PC-9 (cell line): Measurements from ENCODE around the gene PARD6B. TPM values are rescaled to one million over a fixed set of nuclear protein-coding genes. Genes with fewer than 3 reads are reported as not detected.

Experiments
- BruUV-seq: library from RNA; stranded (reverse); fragments of 400-500 nt; replicated peaks from 2 replicates; lab custom pipeline; 2021; lab: Mats Ljungman, UMichigan
- CTCF ChIA-PET: fragments of 300-600 bp; sonication (Branson Sonifier 250); formaldehyde crosslinking; loops from one replicate; lab custom pipeline; 2022; ENCODE audit warnings: antibody characterized with exemption; lab: Charles Lee
- POLR2A ChIA-PET: fragments of 300-600 bp; sonication (Branson Sonifier 250); formaldehyde crosslinking; loops from one replicate; lab custom pipeline; 2022; ENCODE audit warnings: antibody characterized with exemption; ENCODE audit not compliant: unreplicated experiment; lab: Charles Lee
- DNase-seq, 2 experiments: peaks; one replicate each; pipeline versions ENCODE4 v3.0.0 to v3.0.0-alpha.2; 2015 to 2022; ENCODE audit warnings: mixed read lengths in 1 of 2
- H2AFZ ChIP-seq: fragments of 200-600 bp; sonication (generic); 2 replicates; pipeline ENCODE4 v1.8.1; 2017; ENCODE audit warnings: antibody characterized with exemption
- H3F3A ChIP-seq: fragments of 200-600 bp; sonication (generic); 2 replicates; pipeline ENCODE4 v1.8.1; 2017; ENCODE audit warnings: antibody characterized with exemption, mild to moderate bottlenecking, low read depth; ENCODE audit not compliant: insufficient read depth
- H3K27ac ChIP-seq: fragments of 200-600 bp; sonication (generic); 2 replicates; pipeline ENCODE4 v1.6.1; 2016; ENCODE audit warnings: mixed run types
- H3K27me3 ChIP-seq: fragments of 200-600 bp; sonication (generic); 2 replicates; pipeline ENCODE4 v1.6.1; 2016; ENCODE audit warnings: low read depth, mixed run types; ENCODE audit not compliant: insufficient read depth
- H3K36me3 ChIP-seq: fragments of 200-600 bp; sonication (generic); 2 replicates; pipeline ENCODE4 v1.6.1; 2016; ENCODE audit warnings: low read depth, mixed run types
- H3K4me1 ChIP-seq: fragments of 200-600 bp; sonication (generic); replicated peaks from 2 replicates; pipeline ENCODE4 v1.6.1; 2016; ENCODE audit warnings: mixed run types; ENCODE audit not compliant: insufficient read depth
- H3K4me2 ChIP-seq: fragments of 200-600 bp; sonication (generic); 2 replicates; pipeline ENCODE4 v1.6.1; 2017; ENCODE audit warnings: mixed run types
- H3K4me3 ChIP-seq: fragments of 200-600 bp; sonication (generic); 2 replicates; pipeline ENCODE4 v1.6.1; 2016; ENCODE audit warnings: mixed run types
- H3K79me2 ChIP-seq: fragments of 200-600 bp; sonication (generic); 2 replicates; pipeline ENCODE4 v1.6.1; 2017; ENCODE audit warnings: low read depth, mixed run types
- H3K9me2 ChIP-seq: fragments of 200-600 bp; sonication (generic); 2 replicates; pipeline ENCODE4 v1.8.1; 2017; ENCODE audit warnings: mild to moderate bottlenecking; ENCODE audit not compliant: insufficient read depth
- H3K9me3 ChIP-seq: fragments of 200-600 bp; sonication (generic); 2 replicates; pipeline ENCODE4 v1.8.1; 2016; ENCODE audit warnings: low read depth; ENCODE audit not compliant: insufficient read depth
- H4K20me1 ChIP-seq: fragments of 200-600 bp; sonication (generic); 2 replicates; pipeline ENCODE4 v1.8.1; 2017; ENCODE audit not compliant: insufficient read depth
- CTCF ChIP-seq: fragments of 200-600 bp; sonication (generic); conservative IDR thresholded peaks from 2 replicates; pipeline ENCODE4 v1.6.1; 2017; ENCODE audit warnings: mixed run types, antibody characterized with exemption, mild to moderate bottlenecking, moderate library complexity
- EZH2 ChIP-seq: fragments of 200-600 bp; sonication (generic); IDR thresholded peaks from 2 replicates; pipeline ENCODE4 v1.8.0; 2017; ENCODE audit warnings: antibody characterized with exemption, low read depth
- intact Hi-C: fragments of 100-400 bp; cut with micrococcal nuclease; formaldehyde crosslinking; loops from one replicate; pipeline ENCODE4 v1.10.0; 2022; ENCODE audit not compliant: unreplicated experiment
- total RNA-seq: library from RNA; stranded (reverse); gene quantifications from 2 replicates; pipeline ENCODE4 v1.2.3, GENCODE V29; 2021

Gene PARD6B
- total RNA-seq, 1 experiment from 2014 or later: 52.2 TPM

- CTCF ChIA-PET: interaction anchor here (1.0 kb wide), 1 partner anchor 55 kb away, joined by 4 read pairs; no protein-coding TSS in a partner anchor
- TF ChIP-seq EZH2 (no peak), CTCF (no peak)
These were observed 2.4 kb downstream of the PARD6B start for GRCh38 chr20:50733644-50734349.

GRCh38 chr20:50734730-50735679 is 3.6 kb downstream of the PARD6B start:
- peaks cover 42% of the 10 kb centered on the region for H4K20me1 ChIP-seq
- no peaks in the 10 kb centered on the region for H3K27me3 ChIP-seq
- H3K4me1 ChIP-seq: peaks cover 71% of the 10 kb centered on the region
- no peak for DNase-seq
- H3K36me3 ChIP-seq: peaks cover 61% of the 10 kb centered on the region
- intact Hi-C loops: no loop called here
- peak overlapping the region; percentile 85 for H3K4me3 ChIP-seq
- BruUV-seq: TSS peak; percentile 63
- no peaks in the 10 kb centered on the region for H3K9me2 ChIP-seq
- H3K27ac ChIP-seq: peak overlapping the region; percentile 89
- no peak overlapping the region for H2AFZ ChIP-seq
- POLR2A ChIA-PET: interaction anchor here (0.6 to 1.5 kb wide), 5 partner anchors 9 to 90 kb away, joined by 3 to 6 read pairs (median 5); no protein-coding TSS in a partner anchor
- peaks cover 87% of the 10 kb centered on the region for H3K79me2 ChIP-seq
- H3F3A ChIP-seq: peaks cover 60% of the 10 kb centered on the region
- CTCF ChIA-PET: no interaction called here
- peak overlapping the region; percentile 89 for H3K4me2 ChIP-seq
- no peaks in the 10 kb centered on the region for H3K9me3 ChIP-seq
- no peak for TF ChIP-seq CTCF

More at GRCh38 chr20:50733644-50734349, 2.4 kb downstream of the PARD6B start:
- peaks cover 51% of the 10 kb centered on the region for H3K36me3 ChIP-seq
- intact Hi-C loops: no loop called here
- BruUV-seq: no TSS peak
- peak overlapping the region; percentile 85 for H3K4me3 ChIP-seq
- peaks cover 75% of the 10 kb centered on the region for H3K79me2 ChIP-seq
- POLR2A ChIA-PET: interaction anchor here (0.6 to 1.5 kb wide), 5 partner anchors 21 to 89 kb away, joined by 3 to 6 read pairs (median 3); no protein-coding TSS in a partner anchor
- peak overlapping the region; percentile 89 for H3K4me2 ChIP-seq
- H3K4me1 ChIP-seq: peaks cover 71% of the 10 kb centered on the region
- no peaks in the 10 kb centered on the region for H3K27me3 ChIP-seq
- peaks cover 60% of the 10 kb centered on the region for H3F3A ChIP-seq
- H3K27ac ChIP-seq: peak overlapping the region; percentile 89
- no peaks in the 10 kb centered on the region for H3K9me2 ChIP-seq
- DNase-seq: no peak
- H2AFZ ChIP-seq: no peak overlapping the region
- H3K9me3 ChIP-seq: no peaks in the 10 kb centered on the region
- peaks cover 39% of the 10 kb centered on the region for H4K20me1 ChIP-seq

- Histone ChIP-seq H2AFZ (no peak overlapping the region), H3K4me2 (peak overlapping the region; percentile 89), H3K27me3 (no peaks in the 10 kb centered on the region), H3K27ac (peak overlapping the region; percentile 89), H3K79me2 (peaks cover 95% of the 10 kb centered on the region), H3F3A (peaks cover 60% of the 10 kb centered on the region), H3K4me1 (peaks cover 76% of the 10 kb centered on the region), H3K36me3 (peaks cover 66% of the 10 kb centered on the region), H3K9me2 (no peaks in the 10 kb centered on the region), H3K4me3 (peak overlapping the region; percentile 85; the same call in 1 of the 2 replicates), H3K9me3 (no peaks in the 10 kb centered on the region), H4K20me1 (peaks cover 45% of the 10 kb centered on the region)
- no TSS peak for BruUV-seq
- ChIA-PET CTCF (no interaction called here), POLR2A (no interaction called here)
- peak in 1 of 2 experiments; percentile 98 for DNase-seq
- TF ChIP-seq CTCF (no peak), EZH2 (no peak)
- intact Hi-C loops: no loop called here
These were observed 4.4 kb downstream of the PARD6B start for GRCh38 chr20:50735813-50736212.
